ENCODE measurements around the gene NLGN1.

NLGN1 gene

GRCh38 chr3:174335324-174335723 lies 937.8 kb downstream of the NLGN1 start:
- DNase-seq (ENCODE audit: low spot score): no peak

GRCh38 chr3:174335910-174336309 lies 938.4 kb downstream of the NLGN1 start:
- DNase-seq (ENCODE audit: low spot score): no peak

Data from CD4-positive, alpha-beta T cell treated with Interleukin-2 at 100 ng/mL for 4 hours (primary cell).